NB4 (cell line): ENCODE data around the gene SCIN.

Experiments used
- CTCF ChIP-seq: IDR thresholded peaks from one replicate; pipeline ENCODE4 v1.5.1; 2012; ENCODE audit warnings: low read depth, low read length
- MAX ChIP-seq: IDR thresholded peaks from 2 replicates; pipeline ENCODE4 v1.6.1; 2011; ENCODE audit warnings: low read depth, low read length
- MYC ChIP-seq: IDR thresholded peaks from 2 replicates; pipeline ENCODE4 v1.6.1; 2011; ENCODE audit warnings: low read depth, low read length
- POLR2A ChIP-seq: IDR thresholded peaks from 2 replicates; pipeline ENCODE4 v1.6.1; 2011; ENCODE audit warnings: mild to moderate bottlenecking; ENCODE audit not compliant: insufficient read length; ENCODE audit errors: extremely low read depth

- TF ChIP-seq CTCF = no peak
- TF ChIP-seq POLR2A = no peak
- TF ChIP-seq MAX = no peak
- TF ChIP-seq MYC = no peak
Observed at GRCh38 chr7:12601302-12601869, 30.9 kb downstream of the SCIN start.
